Epithelial cell of esophagus (primary cell): Measurements from ENCODE around the gene RAD51B.

Experiments used
- DNase-seq: peaks from one replicate; pipeline ENCODE4 v3.0.0; 2010; ENCODE audit warnings: low read depth
- H3K4me3 ChIP-seq: 2 replicates; pipeline ENCODE4 v1.5.1; 2011; ENCODE audit warnings: mild to moderate bottlenecking, low read length, control low read depth
- TF ChIP-seq, protein P1 (sequence below): IDR thresholded peaks from 2 replicates; pipeline ENCODE4 v1.5.1; 2011; ENCODE audit warnings: low read depth, mild to moderate bottlenecking, low read length, control low read depth, inconsistent platforms; ENCODE audit not compliant: insufficient read depth; ENCODE audit errors: missing control alignments

Gene RAD51B

DNA sequence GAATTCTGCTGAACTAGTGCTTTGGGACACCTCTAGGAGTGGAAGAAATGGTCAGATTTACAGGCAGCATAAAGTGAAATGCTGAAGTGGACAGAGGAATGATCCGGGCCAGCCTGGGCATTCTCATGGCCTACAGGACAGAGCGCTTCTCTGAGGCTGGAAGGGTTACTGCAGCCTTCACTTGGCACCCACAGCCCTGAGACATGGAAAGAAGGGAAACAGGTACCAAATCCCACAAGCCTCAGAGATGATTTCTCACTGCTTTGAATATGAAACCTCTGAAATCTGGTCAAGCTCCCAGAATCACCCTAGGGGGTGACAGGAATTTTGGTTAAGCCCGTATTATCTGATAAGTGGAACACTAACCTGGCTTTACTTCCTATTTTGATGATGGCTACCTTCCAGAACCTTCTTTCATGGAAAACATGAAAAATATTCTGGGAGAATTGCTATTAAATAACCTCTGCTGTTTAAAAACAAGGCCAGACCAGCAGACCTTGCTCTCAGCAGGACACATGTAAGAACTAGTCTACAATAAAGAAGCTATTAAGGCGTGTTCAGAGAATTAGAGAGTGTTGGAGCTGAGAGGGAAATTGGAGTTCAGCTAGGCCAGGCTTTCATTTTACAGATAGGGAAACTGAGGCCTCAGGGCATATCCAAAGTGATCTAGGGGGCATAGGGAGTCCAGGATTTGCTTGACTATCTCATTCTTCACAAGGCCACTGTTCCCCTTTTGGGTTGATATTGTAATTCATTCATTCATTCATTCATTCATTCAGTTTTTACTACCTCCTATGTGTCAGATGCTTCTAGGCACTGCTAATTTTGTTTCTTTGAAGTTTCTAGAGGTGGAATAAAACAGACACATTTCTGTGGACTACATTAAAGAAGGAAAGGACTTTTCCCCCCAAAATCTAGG, 691.8 kb downstream of the RAD51B start:
- TF ChIP-seq, protein P1, sequence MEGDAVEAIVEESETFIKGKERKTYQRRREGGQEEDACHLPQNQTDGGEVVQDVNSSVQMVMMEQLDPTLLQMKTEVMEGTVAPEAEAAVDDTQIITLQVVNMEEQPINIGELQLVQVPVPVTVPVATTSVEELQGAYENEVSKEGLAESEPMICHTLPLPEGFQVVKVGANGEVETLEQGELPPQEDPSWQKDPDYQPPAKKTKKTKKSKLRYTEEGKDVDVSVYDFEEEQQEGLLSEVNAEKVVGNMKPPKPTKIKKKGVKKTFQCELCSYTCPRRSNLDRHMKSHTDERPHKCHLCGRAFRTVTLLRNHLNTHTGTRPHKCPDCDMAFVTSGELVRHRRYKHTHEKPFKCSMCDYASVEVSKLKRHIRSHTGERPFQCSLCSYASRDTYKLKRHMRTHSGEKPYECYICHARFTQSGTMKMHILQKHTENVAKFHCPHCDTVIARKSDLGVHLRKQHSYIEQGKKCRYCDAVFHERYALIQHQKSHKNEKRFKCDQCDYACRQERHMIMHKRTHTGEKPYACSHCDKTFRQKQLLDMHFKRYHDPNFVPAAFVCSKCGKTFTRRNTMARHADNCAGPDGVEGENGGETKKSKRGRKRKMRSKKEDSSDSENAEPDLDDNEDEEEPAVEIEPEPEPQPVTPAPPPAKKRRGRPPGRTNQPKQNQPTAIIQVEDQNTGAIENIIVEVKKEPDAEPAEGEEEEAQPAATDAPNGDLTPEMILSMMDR = no peak
- H3K4me3 ChIP-seq = no peak overlapping the region
- no peak for DNase-seq

DNA sequence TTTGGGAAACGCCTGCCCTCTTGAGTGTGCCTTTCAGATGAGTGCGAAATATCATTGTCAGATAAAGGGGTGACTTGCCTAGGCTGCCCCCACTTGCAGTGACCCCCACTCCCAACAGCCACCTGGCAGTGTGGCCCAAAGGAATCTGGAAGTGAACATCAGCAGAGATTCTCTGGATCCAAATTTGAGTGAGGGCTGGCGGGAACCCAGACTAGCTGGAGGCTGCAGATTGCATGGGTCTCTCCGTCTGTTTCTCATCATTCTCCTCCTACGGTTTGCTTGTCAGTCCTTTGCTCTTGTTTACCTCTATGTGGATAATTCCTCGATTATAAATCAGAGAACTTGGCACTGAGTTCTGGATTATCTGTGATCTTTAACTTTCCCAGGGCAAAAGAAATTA, 692.5 kb downstream of the RAD51B start:
- H3K4me3 ChIP-seq = no peak overlapping the region
- DNase-seq = no peak
- TF ChIP-seq, protein P1 = no peak

- H3K4me3 ChIP-seq = no peak overlapping the region
- TF ChIP-seq, protein P1 = no peak
- DNase-seq = peak; percentile 57
Measured at GRCh38 chr14:68513137-68513536, 693.6 kb downstream of the RAD51B start.

DNA sequence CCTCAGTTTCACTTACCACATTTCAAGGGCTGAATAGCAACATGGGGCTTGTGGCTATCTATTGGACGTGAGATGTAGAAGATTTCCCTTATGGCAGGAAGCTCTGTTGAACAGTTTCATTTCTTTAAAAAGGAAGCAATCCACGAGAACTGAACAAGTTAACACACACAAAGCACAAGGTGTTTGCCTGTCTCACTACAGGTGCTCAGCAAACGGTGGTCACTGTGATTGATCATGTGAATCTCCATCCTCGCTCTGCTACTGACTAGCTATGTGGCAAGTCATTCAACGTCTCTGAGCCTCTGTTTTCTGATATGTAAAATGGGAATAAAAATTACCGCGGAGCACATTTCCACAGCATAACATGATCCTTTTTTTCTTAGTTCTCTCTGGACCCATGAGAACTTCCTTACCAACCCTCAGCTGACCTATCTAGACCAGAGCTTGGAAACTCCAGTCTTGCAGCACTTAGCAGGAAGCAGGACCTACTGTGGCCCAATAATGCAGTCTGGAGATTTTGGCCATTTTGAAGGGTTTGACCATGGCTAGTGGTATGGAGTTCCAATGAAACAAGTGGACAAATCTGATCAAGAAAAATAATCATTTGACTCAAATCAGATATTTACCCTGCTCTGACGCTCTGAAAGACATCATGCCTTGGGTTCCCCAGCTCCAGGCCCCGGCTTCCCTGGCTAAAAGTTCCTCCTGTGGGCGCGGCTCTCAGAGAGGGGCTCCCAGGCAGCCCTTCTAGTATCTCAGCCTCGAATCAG, 694.4 kb downstream of the RAD51B start:
- TF ChIP-seq, protein P1 = no peak
- DNase-seq = no peak
- no peak overlapping the region for H3K4me3 ChIP-seq

DNA sequence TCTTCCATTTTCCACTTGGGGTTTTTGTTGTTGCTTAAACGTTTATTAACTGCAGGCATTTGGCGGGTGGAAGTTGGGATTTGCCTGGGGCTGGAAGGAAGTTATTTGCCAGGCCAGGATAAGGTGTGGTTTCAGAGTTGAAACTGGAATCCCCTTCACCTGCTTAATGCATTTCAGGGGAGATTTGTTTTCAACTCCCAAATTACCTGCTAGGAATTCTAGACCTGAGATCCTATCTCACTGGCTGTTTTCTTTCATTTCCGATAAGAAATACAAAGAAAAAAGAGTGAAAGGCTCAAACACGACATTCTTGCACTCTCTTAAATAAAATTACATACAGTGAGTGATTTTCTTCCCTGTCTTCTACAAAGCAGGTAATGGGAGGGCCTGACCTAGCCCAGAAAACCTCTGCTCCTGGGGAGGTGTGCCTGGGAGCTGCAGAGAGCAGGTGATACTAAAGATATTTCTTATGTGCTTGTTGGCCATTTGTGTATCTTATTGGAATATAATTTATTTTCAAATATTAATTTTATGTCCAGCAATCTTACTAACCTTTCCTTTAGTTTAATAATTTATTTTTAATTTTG, 695.1 kb downstream of the RAD51B start:
- H3K4me3 ChIP-seq = no peak overlapping the region
- no peak for DNase-seq
- TF ChIP-seq, protein P1 = no peak

DNA sequence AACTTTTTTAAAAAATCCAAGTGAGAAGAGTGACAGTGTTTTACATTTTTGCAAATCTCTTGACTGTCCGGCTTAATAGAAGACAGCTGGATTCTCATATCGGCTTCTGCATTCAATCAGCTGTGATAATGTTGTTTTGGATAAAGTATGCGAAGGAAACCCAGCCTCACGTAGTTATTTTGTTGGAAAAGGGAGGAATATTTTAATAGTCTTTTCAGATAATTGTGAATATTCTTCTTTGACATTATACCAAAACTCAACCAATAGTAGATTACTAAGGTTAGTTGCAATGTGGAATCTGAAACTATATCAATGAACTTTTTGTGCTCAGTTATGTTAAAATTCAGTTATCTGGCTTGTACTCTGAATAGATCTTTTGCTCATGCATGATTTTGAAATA, 696.8 kb downstream of the RAD51B start:
- no peak overlapping the region for H3K4me3 ChIP-seq
- DNase-seq = no peak
- TF ChIP-seq, protein P1 = no peak
